Hippocampal formation (tissue), 2 donors: Measurements from ENCODE around the gene CDH24.

Experiments used
- DNase-seq, 2 donors: peaks; one replicate each; lab custom pipeline; 2025; lab: John Stamatoyannopoulos, UW

Gene CDH24

DNA sequence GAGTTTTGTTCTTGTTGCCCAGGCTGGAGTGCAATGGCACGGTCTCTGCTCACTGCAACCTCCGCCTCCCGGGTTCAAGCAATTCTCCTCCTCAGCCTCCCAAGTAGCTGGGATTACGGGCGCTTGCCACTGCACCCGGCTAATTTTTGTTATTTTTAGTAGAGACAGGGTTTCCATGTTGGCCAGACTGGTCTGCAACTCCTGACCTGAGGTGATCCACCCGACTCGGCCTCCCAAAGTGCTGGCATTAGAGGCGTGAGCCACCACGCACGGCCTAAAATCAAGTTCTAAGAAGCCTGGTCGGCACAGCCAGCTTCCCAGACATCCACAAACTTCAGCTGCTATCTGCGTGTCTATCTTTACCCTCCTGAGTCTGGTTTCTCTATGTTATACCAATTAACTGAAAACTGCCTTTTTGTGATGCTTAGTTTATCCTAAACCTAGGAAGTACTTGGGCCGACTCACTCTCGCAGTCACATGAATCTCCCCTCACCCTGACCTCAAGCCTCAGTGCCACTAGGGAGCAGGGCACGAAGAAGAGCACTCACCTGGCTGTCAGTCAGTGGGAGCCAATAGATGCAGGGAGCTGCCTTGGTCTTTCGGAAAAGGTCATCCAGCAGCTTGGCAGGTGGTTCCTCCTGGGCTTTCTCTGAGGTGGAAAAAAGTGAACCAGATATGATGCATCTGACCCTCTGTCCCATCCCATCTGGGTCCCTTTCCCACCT, 3.4 kb upstream of the CDH24 start:
- DNase-seq: no peak

DNA sequence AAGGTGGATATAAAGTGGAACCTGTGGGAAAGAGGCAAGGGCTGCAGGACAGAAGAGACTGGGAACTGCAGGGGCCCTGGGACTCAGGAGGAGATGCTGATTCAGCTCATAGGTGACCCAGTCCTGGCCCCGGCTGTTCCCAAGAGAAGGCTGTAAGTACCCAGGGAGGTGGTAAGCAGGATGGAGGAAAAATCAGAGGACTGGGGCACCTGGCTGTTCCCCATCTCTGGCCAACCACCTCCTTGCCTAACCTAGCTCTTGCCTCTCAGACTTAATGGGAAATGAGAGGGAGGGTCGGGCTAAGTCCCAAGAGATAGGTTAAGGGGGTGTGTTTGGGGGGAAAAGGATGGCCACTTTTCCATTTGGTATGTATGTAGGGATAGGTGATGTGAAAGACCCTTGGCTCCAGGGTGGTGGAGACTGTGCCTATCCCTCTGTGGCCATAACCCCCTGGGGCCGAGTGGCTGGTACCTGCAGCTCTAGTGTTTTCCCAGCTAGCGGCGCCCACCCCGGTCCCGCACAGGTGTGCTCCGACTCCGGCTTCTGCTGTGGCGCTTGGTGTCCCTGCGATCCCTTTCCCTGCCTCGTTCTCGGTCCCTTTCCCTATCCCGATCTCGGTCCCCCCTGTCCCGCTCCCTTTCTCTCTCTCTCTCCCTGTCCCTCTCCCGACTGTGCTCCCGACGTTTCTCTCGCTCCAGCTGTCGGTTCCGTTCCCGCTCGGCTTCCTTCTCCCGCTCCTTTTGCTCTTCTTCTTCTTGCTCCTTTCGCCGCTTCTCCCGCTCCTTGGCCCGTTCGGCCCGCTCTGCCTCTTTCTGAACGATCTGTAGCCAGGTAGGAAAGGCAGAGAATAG, 1.6 kb upstream of the CDH24 start:
- no peak for DNase-seq

- DNase-seq: no peak
Measured at GRCh38 chr14:23057757-23058653, 685 bp upstream of the CDH24 start.

DNA sequence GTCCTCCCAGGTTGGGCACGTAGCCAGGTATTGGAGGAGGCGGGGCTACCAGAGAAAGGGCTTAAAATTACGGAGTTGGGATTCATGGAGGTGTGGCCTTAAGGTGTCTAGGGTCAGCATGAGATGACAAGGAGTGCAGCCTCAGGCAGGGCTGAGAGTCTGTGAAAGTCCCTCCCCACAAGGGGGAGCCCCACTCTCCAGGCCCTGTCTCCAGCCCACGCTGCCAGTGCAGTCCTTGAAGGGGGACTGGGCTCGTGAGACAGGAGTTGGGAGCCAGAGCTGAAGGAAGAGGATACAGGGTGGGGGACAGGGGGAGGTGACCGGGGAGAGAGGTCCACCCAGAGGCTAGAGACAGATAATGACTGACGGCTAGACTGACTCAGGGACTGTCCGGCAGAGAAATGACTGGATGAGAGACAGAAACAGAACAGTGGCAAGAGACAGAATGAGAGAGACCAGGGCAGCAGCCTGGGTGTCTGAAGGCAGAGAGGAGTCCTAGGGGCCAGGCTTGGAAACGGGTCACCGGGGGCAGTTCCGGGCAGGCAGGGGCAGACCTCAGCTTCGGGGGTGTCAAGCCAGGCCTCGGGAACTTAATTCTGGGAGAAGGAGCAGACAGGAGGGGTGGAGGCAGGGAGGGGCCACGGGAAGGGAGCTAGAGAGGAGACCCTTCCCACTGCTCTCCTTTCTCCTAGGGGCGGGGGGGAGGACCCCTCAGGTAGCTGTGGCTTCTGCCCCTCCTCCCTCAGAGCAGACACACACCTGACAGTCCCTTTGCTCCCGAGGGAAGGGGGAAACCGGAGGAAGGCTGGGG, 970 bp downstream of the CDH24 start:
- DNase-seq: no peak

GRCh38 chr14:23055621-23056144, 1.6 kb downstream of the CDH24 start:
- DNase-seq: no peak

DNA sequence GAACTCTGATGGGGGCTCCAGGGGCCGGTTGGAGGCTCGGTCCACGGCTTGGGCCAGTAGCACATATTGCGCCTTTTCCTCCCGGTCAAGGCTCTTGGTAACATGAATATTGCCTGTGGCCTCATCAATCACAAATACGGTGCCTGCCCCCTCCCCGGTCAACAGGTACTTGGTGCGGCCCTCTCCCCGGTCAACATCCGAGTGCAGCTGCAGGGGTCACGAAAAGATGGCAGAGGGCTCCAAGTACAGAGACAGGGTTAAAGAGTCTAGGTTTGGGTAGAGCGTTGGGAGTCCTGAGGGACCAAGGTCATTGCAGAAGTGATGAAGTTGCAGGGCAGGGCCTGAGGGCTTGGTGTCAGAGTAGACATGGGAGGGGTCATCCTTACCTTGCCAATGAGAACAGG, 2.2 kb downstream of the CDH24 start:
- no peak for DNase-seq

GRCh38 chr14:23054000-23054811, 3.1 kb downstream of the CDH24 start:
- no peak for DNase-seq

DNA sequence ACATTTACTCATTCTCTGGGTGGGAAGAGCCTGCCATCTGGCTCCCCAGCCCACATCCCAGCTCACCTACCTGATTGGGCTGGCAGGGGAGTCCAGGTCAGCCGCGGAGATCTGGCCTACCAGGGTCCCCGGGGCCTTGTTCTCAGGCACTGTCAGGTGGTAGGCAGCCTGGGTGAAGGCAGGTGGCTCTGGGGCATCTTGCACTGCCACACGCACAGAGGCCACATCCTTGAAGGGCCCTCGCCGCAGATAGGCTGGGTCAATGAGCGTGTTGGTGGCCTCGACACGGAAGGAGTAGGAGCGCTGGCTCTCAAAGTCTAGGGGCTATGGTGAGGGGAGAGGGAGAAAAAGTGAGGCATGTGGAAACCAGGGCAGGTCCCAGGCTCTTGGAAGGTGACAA, 3.9 kb downstream of the CDH24 start:
- no peak for DNase-seq

DNA sequence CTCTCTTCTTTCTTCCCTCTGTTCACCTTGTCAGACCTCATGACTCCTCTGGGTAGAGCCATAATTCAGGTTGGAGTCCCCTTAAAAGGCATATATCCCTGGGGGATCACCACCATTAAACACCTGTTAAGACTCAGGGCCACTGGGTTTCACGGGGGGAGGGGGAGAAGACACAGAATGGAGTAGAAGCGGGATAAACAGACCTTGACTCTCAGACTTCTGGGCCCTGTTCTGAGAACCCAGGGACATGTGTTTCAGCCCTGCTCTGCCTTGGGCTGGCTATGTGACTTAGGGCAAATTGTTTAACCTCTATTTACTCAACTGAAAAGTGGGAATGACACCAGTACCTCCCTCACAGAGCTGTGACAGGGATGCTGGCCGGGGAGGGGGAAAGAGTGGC, 4.6 kb downstream of the CDH24 start:
- DNase-seq: no peak

GRCh38 chr14:23052182-23052623, 5.1 kb downstream of the CDH24 start:
- DNase-seq: no peak

DNA sequence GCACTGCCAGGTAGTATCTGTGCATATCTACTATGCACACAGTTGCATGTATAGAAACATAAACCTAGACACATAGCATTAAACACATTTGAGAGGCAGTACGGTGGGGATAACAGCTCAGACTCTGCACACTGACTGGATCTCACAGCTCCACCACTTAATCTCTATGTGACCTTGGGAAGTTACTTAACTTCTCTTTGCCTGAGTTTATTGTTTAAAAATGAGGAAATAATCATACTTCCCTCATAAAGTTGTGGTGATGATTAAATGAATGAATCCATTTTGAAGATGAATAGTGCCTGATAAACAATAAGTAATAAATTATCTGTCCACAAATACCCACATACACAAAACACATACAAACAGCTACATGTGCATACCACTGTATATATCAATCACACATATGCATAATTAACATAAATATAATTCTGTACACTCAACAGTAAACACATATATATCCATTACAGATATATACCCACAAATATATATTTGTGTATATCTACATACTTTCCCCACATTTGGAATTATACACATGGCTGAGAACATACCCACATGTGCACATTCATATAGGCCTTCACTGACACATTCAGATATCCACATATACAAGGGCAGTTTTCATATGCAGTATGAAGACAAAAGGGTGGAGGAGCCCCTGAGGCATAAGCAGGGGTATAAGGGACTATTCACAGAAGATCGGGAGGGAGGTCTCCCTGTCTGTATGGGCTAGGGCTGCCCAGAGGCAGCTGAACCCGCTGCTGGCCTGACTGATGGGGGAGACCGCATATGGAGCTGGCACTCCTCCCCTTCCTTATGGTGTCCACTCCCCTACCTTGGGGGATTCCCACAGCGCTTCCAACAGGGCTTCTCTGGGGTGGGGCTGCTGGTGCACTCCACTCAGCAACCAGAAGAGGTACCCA, 5.9 kb downstream of the CDH24 start:
- DNase-seq: no peak

GRCh38 chr14:23049011-23049410, 8.3 kb downstream of the CDH24 start:
- no peak for DNase-seq

- no peak for DNase-seq
Measured at GRCh38 chr14:23047751-23048693, 9.3 kb downstream of the CDH24 start.

DNA sequence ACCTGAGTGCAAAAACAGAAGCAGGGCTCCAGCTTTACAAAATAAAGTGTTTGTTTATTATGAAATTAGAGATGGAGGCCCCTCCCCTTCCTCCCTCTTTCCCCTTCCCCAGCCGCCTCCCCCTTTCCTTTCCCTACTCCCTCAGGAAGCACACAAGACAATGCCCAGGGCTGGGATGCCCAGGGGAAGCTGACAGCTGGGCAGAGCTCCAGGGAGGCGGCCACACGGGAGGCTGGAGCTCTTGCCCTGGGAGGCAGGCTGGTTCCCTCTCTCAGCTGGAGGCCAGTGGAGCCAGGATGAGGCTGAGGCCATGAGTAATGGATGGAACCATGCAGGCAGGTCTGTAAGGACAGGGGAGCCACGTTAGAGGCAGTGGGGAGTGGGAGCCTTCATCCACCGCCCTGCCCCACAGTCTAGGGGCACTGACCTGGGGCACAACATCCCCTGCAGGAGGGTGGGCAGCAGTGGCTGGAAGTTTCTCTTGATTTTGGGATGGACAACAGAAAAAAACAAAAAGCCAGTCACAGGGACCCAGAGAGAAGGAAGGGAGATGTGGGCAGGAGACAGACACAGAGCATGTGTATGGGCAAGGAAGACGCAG, 10.2 kb downstream of the CDH24 start:
- DNase-seq: no peak

GRCh38 chr14:23045419-23046357, 11.6 kb downstream of the CDH24 start:
- DNase-seq: no peak

- DNase-seq: no peak
Measured at GRCh38 chr14:23044840-23045239, 12.5 kb downstream of the CDH24 start.
